Erythroblast (primary cell): ENCODE results near the gene ETV3L.

Experiments
- GATA1 ChIP-seq: IDR thresholded peaks from 2 replicates; pipeline ENCODE4 v1.6.1; 2011; ENCODE audit warnings: low read depth, mild to moderate bottlenecking, control low read depth, low read length, moderate library complexity
- POLR2A ChIP-seq: IDR thresholded peaks from 2 replicates; pipeline ENCODE4 v1.6.1; 2011; ENCODE audit warnings: mild to moderate bottlenecking, low read length

DNA sequence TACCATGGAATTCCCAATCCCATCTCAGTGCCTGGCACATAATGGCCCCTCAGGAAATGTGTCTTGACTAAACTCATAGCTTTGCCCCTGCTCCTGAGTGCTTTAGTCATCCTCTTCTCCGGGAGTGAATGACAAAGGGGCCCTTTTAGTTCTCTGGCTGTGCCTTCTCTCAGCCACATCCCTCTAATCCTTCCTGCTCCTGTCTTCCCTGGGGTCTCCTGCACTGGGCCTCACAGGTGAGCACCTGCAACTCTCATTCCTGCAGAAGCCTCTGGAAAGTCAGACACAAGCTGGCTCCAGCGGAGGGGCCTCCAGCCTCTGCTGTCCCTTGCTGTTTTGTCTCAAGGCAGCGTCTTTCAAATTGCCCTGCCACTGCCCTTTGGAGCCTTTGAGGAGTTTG, 14.0 kb upstream of the ETV3L start:
- no peak for TF ChIP-seq POLR2A
- no peak for TF ChIP-seq GATA1
